K562 (cell line): Measurements from ENCODE around the gene USP5. TPM values are rescaled to one million over a fixed set of nuclear protein-coding genes. Genes with fewer than 3 reads are reported as not detected.

ENCODE experiments used
- CBX1 ChIP-seq: sonication (generic); IDR thresholded peaks from 2 replicates; pipeline ENCODE4 v1.6.1; 2016; ENCODE audit warnings: antibody characterized with exemption, low read depth, mild to moderate bottlenecking
- CBX5 ChIP-seq: IDR thresholded peaks from 2 replicates; pipeline ENCODE4 v1.6.1; 2014; ENCODE audit warnings: low read depth, borderline replicate concordance
- CHD2 ChIP-seq: IDR thresholded peaks from 2 replicates; pipeline ENCODE4 v1.6.1; 2011; ENCODE audit warnings: low read depth, low read length
- CLOCK ChIP-seq: fragments of 250-450 bp; sonication (Bioruptor Pico); IDR thresholded peaks from 2 replicates; pipeline ENCODE4 v1.4.0; 2020; ENCODE audit warnings: mild to moderate bottlenecking, moderate library complexity, borderline replicate concordance
- DNMT1 ChIP-seq: fragments of 450-650 bp; IDR thresholded peaks from 2 replicates; pipeline ENCODE4 v1.6.1; 2016; ENCODE audit warnings: antibody characterized with exemption, mild to moderate bottlenecking
- FOXK2 ChIP-seq, 2 experiments: fragments of 450-650 bp; IDR thresholded peaks in 1 of 2; conservative IDR thresholded peaks in 1 of 2; 2 replicates each; pipeline ENCODE4 v1.6.1; 2016; ENCODE audit warnings: low read depth in 2 of 2, mild to moderate bottlenecking in 1 of 2
- GTF2F1 ChIP-seq: IDR thresholded peaks from 2 replicates; pipeline ENCODE4 v1.6.1; 2011; ENCODE audit warnings: low read depth, low read length, improper control_type of control experiment
- HDGF ChIP-seq: fragments of 450-650 bp; IDR thresholded peaks from 2 replicates; pipeline ENCODE4 v1.6.1; 2016
- HIVEP1 ChIP-seq: fragments of 250-450 bp; sonication (Bioruptor Pico); IDR thresholded peaks from 2 replicates; pipeline ENCODE4 v1.4.0; 2020; ENCODE audit warnings: mild to moderate bottlenecking
- HNRNPK ChIP-seq: fragments of 200-400 bp; formaldehyde crosslinking; IDR thresholded peaks from one replicate; pipeline ENCODE4 v1.6.1; 2018; ENCODE audit warnings: mild to moderate bottlenecking, low read depth, low read length; ENCODE audit not compliant: poor library complexity, severe bottlenecking
- L3MBTL2 ChIP-seq: fragments of 450-650 bp; IDR thresholded peaks from 2 replicates; pipeline ENCODE4 v1.6.1; 2016; ENCODE audit warnings: mild to moderate bottlenecking, moderate library complexity
- LARP7 ChIP-seq: fragments of 450-650 bp; IDR thresholded peaks from 2 replicates; pipeline ENCODE4 v1.6.1; 2016
- MAFG ChIP-seq: fragments of 450-650 bp; conservative IDR thresholded peaks from 2 replicates; pipeline ENCODE4 v1.6.1; 2016; ENCODE audit warnings: missing genetic modification characterization, missing compliant biosample characterization
- MYBL2 ChIP-seq, 2 experiments: fragments of 450-650 bp in 1 of 2; sonication (generic) in 1 of 2; formaldehyde crosslinking in 1 of 2; IDR thresholded peaks; 2 replicates each; pipeline versions ENCODE4 v1.6.1 to v1.8.1; 2017 to 2022; ENCODE audit warnings: borderline replicate concordance in 1 of 2, inconsistent platforms in 1 of 2, low read depth in 1 of 2, mild to moderate bottlenecking in 1 of 2, missing genetic modification reagents in 1 of 2, moderate library complexity in 1 of 2
- PHB2 ChIP-seq: fragments of 450-650 bp; IDR thresholded peaks from 2 replicates; pipeline ENCODE4 v1.6.1; 2017; ENCODE audit warnings: low read depth
- RBM17 ChIP-seq: fragments of 200-400 bp; formaldehyde crosslinking; IDR thresholded peaks from 2 replicates; pipeline ENCODE4 v1.6.1; 2017; ENCODE audit warnings: low read depth, mild to moderate bottlenecking, low read length, borderline replicate concordance
- SMAD2 ChIP-seq: fragments of 150-350 bp; IDR thresholded peaks from 2 replicates; pipeline ENCODE4 v1.6.1; 2014; ENCODE audit warnings: low read depth, mild to moderate bottlenecking, low read length
- SMAD3 ChIP-seq: fragments of 450-650 bp; formaldehyde crosslinking; conservative IDR thresholded peaks from 2 replicates; pipeline ENCODE4 v1.4.0; 2020; ENCODE audit warnings: mild to moderate bottlenecking
- SUPT5H ChIP-seq: fragments of 450-650 bp; IDR thresholded peaks from 2 replicates; pipeline ENCODE4 v1.6.1; 2016
- U2AF1 ChIP-seq: fragments of 200-400 bp; formaldehyde crosslinking; optimal IDR thresholded peaks from 2 replicates; pipeline ENCODE3; 2017; ENCODE audit warnings: mild to moderate bottlenecking, low read depth, low read length, moderate library complexity
- ZBTB43 ChIP-seq: sonication (generic); formaldehyde crosslinking; IDR thresholded peaks from 2 replicates; pipeline ENCODE4 v1.8.0; 2023; ENCODE audit warnings: mild to moderate bottlenecking, missing genetic modification reagents
- ZC3H4 ChIP-seq: sonication (generic); formaldehyde crosslinking; IDR thresholded peaks from 2 replicates; pipeline ENCODE4 v1.9.0; 2021; ENCODE audit warnings: missing genetic modification reagents, borderline replicate concordance
- ZNF354B ChIP-seq: fragments of 250-450 bp; sonication (Bioruptor Pico); IDR thresholded peaks from 2 replicates; pipeline ENCODE4 v1.4.0; 2020
- ZNF655 ChIP-seq: fragments of 250-450 bp; sonication (Bioruptor Pico); IDR thresholded peaks from 2 replicates; pipeline ENCODE4 v1.5.0; 2021
- polyA plus RNA-seq, 8 experiments: library from polyadenylated mRNA; depleted of rRNA in 4 of 8; stranded (reverse) in 5 of 8; unstranded in 3 of 8; fragments of >200 nt; fragmentation: Nextera tagmentation in 2 of 8; fragmentation: Illumina TruSeq in 1 of 8; extraction: Ambion mirVana in 2 of 8; extraction: Trizol in 1 of 8; gene quantifications; 2 replicates each; pipeline versions ENCODE4 v1.2.1 to v1.2.3, GENCODE V29; 2011 to 2014; ENCODE audit warnings: inconsistent platforms in 1 of 8, missing spikeins in 1 of 8
- total RNA-seq, 7 experiments: library from RNA; depleted of rRNA in 6 of 7; stranded (reverse); fragments of >200 nt in 6 of 7; fragmentation: Illumina TruSeq in 2 of 7; extraction: Trizol in 2 of 7; gene quantifications; 2 replicates each; pipeline versions ENCODE4 v1.2.1 to v1.2.3, GENCODE V29; 2011 to 2021; ENCODE audit warnings: low replicate concordance in 1 of 7

The USP5 gene
- total and polyA plus RNA-seq, 9 of the 15 experiments (the other 6 are each of a cell fraction or from before 2014, with no cell fraction given) = 1.4 to 107 (median 48.6) TPM

GRCh38 chr12:6890789-6891645 is 39.1 kb downstream of the USP5 start (continued):
- TF ChIP-seq CLOCK (CRISPR knock-in tag) (no peak), ZC3H4 (CRISPR knock-in tag) (no peak), CBX5 (no peak), FOXK2 (conservative IDR thresholded peaks at IDR 0.05 in 1 of 2, IDR thresholded peaks at IDR 0.05 in 1 of 2; ENCODE audit: low read depth in 2 of 2) (no peak), PHB2 (no peak), U2AF1 (no peak), CHD2 (no peak), ZBTB43 (CRISPR knock-in tag) (no peak), MAFG (tag) (peak; percentile 97), ZNF354B (CRISPR knock-in tag) (no peak), HNRNPK (no peak), HDGF (no peak), SUPT5H (peak; percentile 67), L3MBTL2 (peak; percentile 85), GTF2F1 (0 out of 2 replicates have a peak, but pooled peaks have one; percentile 32), LARP7 (no peak), DNMT1 (no peak), HIVEP1 (CRISPR knock-in tag) (no peak), SMAD3 (no peak), MYBL2 (IDR thresholded peaks at IDR 0.05; ENCODE audit: low read depth) (peak; percentile 92), MYBL2 (CRISPR knock-in tag; IDR thresholded peaks at IDR 0.05; ENCODE audit: borderline replicate concordance) (no peak), SMAD2 (no peak), RBM17 (no peak), ZNF655 (CRISPR knock-in tag) (no peak), CBX1 (no peak; the same call in 1 of the 2 replicates)
